Measurements from ENCODE around the gene DEFB124.

DNA sequence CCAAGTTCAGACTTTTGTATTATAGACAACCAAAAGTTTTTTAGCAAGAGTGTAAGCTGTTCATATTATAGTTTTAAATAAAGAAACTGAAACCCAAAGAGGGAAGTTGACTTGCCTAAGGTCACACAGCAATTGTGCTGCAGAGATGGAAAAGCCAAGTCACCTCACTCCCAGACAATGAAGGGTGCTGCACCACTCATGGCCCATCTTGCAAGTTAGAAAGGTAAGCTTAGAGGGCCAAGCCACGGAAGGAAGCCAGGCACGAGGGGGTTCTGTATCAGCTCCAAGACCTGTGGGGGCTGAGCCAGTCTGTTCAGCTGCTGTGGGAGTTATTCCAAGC is 860 bp downstream of the DEFB124 start:
- TF ChIP-seq, protein P1, sequence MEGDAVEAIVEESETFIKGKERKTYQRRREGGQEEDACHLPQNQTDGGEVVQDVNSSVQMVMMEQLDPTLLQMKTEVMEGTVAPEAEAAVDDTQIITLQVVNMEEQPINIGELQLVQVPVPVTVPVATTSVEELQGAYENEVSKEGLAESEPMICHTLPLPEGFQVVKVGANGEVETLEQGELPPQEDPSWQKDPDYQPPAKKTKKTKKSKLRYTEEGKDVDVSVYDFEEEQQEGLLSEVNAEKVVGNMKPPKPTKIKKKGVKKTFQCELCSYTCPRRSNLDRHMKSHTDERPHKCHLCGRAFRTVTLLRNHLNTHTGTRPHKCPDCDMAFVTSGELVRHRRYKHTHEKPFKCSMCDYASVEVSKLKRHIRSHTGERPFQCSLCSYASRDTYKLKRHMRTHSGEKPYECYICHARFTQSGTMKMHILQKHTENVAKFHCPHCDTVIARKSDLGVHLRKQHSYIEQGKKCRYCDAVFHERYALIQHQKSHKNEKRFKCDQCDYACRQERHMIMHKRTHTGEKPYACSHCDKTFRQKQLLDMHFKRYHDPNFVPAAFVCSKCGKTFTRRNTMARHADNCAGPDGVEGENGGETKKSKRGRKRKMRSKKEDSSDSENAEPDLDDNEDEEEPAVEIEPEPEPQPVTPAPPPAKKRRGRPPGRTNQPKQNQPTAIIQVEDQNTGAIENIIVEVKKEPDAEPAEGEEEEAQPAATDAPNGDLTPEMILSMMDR (IDR thresholded peaks at IDR 0.05): no peak
- TF ChIP-seq, protein P2, sequence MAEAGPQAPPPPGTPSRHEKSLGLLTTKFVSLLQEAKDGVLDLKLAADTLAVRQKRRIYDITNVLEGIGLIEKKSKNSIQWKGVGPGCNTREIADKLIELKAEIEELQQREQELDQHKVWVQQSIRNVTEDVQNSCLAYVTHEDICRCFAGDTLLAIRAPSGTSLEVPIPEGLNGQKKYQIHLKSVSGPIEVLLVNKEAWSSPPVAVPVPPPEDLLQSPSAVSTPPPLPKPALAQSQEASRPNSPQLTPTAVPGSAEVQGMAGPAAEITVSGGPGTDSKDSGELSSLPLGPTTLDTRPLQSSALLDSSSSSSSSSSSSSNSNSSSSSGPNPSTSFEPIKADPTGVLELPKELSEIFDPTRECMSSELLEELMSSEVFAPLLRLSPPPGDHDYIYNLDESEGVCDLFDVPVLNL (CRISPR knock-in tag; IDR thresholded peaks at IDR 0.05; ENCODE audit: borderline replicate concordance, low read depth): no peak
- TF ChIP-seq GABPB1 (CRISPR knock-in tag; IDR thresholded peaks at IDR 0.05) (no peak), ZBTB21 (CRISPR knock-in tag; IDR thresholded peaks at IDR 0.05; ENCODE audit: borderline replicate concordance) (no peak), ZNF317 (CRISPR knock-in tag; IDR thresholded peaks at IDR 0.05; ENCODE audit: borderline replicate concordance, low read depth) (no peak)
- TF ChIP-seq, protein P3, sequence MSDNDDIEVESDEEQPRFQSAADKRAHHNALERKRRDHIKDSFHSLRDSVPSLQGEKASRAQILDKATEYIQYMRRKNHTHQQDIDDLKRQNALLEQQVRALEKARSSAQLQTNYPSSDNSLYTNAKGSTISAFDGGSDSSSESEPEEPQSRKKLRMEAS (CRISPR knock-in tag; IDR thresholded peaks at IDR 0.05): no peak
- TF ChIP-seq, protein P4, sequence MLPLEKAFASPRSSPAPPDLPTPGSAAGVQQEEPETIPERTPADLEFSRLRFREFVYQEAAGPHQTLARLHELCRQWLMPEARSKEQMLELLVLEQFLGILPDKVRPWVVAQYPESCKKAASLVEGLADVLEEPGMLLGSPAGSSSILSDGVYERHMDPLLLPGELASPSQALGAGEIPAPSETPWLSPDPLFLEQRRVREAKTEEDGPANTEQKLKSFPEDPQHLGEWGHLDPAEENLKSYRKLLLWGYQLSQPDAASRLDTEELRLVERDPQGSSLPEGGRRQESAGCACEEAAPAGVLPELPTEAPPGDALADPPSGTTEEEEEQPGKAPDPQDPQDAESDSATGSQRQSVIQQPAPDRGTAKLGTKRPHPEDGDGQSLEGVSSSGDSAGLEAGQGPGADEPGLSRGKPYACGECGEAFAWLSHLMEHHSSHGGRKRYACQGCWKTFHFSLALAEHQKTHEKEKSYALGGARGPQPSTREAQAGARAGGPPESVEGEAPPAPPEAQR (CRISPR knock-in tag; IDR thresholded peaks at IDR 0.05): no peak
- TF ChIP-seq, protein P5, sequence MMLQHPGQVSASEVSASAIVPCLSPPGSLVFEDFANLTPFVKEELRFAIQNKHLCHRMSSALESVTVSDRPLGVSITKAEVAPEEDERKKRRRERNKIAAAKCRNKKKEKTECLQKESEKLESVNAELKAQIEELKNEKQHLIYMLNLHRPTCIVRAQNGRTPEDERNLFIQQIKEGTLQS (CRISPR knock-in tag; conservative IDR thresholded peaks at IDR 0.05): no peak

Data from WTC11 (cell line).